ENCODE measurements around the gene RNF115. TPM values are rescaled to one million over a fixed set of nuclear protein-coding genes. Genes with fewer than 3 reads are reported as not detected.

Gene RNF115
- total RNA-seq, 1 experiment from 2014 or later = 9.5 TPM

DNA sequence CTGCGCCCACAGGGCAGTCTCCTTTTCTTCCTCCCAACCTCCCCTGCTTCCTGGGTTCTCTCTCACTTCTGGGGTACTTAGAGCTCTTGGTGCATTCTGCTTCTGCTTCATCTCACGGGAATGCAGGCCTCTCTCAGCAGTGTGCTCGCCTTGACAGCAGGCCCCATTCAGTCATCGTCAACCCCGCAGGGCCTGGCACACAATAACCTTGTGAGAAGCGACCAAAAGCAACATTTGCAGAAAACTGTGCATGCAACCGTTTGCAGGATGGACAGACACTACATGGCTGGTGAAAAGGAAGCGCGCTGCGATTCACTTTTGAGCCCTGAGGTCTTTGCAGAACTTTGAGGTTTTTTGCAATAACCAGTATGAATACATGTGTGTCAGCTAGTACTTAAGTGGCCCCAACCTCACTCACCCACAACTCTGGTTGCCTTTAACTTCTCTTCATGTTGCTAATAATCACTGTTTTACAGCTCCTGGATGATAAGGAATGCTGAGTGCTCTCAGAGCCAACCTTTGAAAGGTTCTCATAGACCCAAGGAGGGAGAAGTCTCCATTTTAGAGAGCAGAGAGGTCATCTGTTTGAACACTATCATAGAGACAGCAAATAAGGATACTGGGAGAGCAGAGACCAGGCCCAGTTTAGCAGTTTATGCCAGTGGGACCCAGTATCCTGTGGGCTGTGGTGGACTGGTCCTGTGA is 107.1 kb downstream of the RNF115 start:
- no peaks in the 10 kb centered on the region for H3K36me3 ChIP-seq (ENCODE audit: control insufficient read depth in 1 of 2, insufficient read depth in 2 of 2, low read length in 2 of 2)
- DNase-seq (ENCODE audit: low read depth, low spot score) (no peak), ATAC-seq (no peak)
- no peaks in the 10 kb centered on the region for H3K79me2 ChIP-seq (ENCODE audit: insufficient read depth, low read length)
- TF ChIP-seq JUND (IDR thresholded peaks at IDR 0.05) = no peak
- no peak for TF ChIP-seq MAX (IDR thresholded peaks at IDR 0.05)
- no peak for TF ChIP-seq SIN3A (IDR thresholded peaks at IDR 0.05; ENCODE audit: low read depth)
- no peak for TF ChIP-seq EZH2phosphoT487 (IDR thresholded peaks at IDR 0.05; ENCODE audit: borderline replicate concordance)
- no peak for TF ChIP-seq ELF1 (IDR thresholded peaks at IDR 0.05; ENCODE audit: borderline replicate concordance, low read depth)
- TF ChIP-seq EGR1 (IDR thresholded peaks at IDR 0.05; ENCODE audit: low read depth) = no peak
- TF ChIP-seq, protein P1, sequence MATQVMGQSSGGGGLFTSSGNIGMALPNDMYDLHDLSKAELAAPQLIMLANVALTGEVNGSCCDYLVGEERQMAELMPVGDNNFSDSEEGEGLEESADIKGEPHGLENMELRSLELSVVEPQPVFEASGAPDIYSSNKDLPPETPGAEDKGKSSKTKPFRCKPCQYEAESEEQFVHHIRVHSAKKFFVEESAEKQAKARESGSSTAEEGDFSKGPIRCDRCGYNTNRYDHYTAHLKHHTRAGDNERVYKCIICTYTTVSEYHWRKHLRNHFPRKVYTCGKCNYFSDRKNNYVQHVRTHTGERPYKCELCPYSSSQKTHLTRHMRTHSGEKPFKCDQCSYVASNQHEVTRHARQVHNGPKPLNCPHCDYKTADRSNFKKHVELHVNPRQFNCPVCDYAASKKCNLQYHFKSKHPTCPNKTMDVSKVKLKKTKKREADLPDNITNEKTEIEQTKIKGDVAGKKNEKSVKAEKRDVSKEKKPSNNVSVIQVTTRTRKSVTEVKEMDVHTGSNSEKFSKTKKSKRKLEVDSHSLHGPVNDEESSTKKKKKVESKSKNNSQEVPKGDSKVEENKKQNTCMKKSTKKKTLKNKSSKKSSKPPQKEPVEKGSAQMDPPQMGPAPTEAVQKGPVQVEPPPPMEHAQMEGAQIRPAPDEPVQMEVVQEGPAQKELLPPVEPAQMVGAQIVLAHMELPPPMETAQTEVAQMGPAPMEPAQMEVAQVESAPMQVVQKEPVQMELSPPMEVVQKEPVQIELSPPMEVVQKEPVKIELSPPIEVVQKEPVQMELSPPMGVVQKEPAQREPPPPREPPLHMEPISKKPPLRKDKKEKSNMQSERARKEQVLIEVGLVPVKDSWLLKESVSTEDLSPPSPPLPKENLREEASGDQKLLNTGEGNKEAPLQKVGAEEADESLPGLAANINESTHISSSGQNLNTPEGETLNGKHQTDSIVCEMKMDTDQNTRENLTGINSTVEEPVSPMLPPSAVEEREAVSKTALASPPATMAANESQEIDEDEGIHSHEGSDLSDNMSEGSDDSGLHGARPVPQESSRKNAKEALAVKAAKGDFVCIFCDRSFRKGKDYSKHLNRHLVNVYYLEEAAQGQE (IDR thresholded peaks at IDR 0.05; ENCODE audit: low read depth) = no peak
- no peak for TF ChIP-seq SRF (IDR thresholded peaks at IDR 0.05; ENCODE audit: low read depth)
- no peak for TF ChIP-seq FOSL1 (IDR thresholded peaks at IDR 0.05; ENCODE audit: low read depth)
- no peak for TF ChIP-seq POLR2AphosphoS5 (IDR thresholded peaks at IDR 0.05; ENCODE audit: low read depth, low read length)
- TF ChIP-seq ZNF274 (IDR thresholded peaks at IDR 0.05; ENCODE audit: low read depth, low read length) = no peak
- no peak for TF ChIP-seq ZFX (IDR thresholded peaks at IDR 0.05)
- no peak for TF ChIP-seq POLR2A (IDR thresholded peaks at IDR 0.05; ENCODE audit: borderline replicate concordance, extremely low read depth, insufficient read depth, insufficient read length)
- no peak for TF ChIP-seq CBX3 (IDR thresholded peaks at IDR 0.05; ENCODE audit: low read depth)
- TF ChIP-seq SP1 (IDR thresholded peaks at IDR 0.05; ENCODE audit: low read depth) = no peak
- H3K4me2 ChIP-seq (ENCODE audit: low read length) = no peak overlapping the region
- CTCF ChIA-PET = no interaction called here
- H3K27ac ChIP-seq (ENCODE audit: low read depth, low read length) = no peak overlapping the region
- intact Hi-C loops (cut with micrococcal nuclease) = no loop called here
- H2AFZ ChIP-seq (ENCODE audit: low read depth, low read length, poor library complexity, severe bottlenecking) = no peak overlapping the region
- no peak overlapping the region for H3K4me3 ChIP-seq (replicated peaks in 1 of 2; ENCODE audit: low read depth in 1 of 2, low read length in 2 of 2)
- no peaks in the 10 kb centered on the region for H4K20me1 ChIP-seq (ENCODE audit: insufficient read depth)
- H3K9ac ChIP-seq (ENCODE audit: low read length) = no peak overlapping the region
- no peaks in the 10 kb centered on the region for H3K9me3 ChIP-seq (ENCODE audit: control insufficient read depth in 1 of 2, insufficient read depth in 1 of 2, low read depth in 1 of 2, low read length in 2 of 2)
- no peaks in the 10 kb centered on the region for H3K27me3 ChIP-seq (ENCODE audit: insufficient read depth, low read length)
- BruUV-seq (replicated peaks) = no TSS peak
- RAD21 ChIA-PET (ENCODE audit: low non-redundant PET in 1 of 2, low total read pairs in 2 of 2, uncharacterized antibody in 2 of 2, unreplicated experiment in 2 of 2) = no interaction called here
- H3K4me1 ChIP-seq (ENCODE audit: control insufficient read depth in 1 of 2, insufficient read depth in 2 of 2, low read length in 2 of 2) = peaks cover 8 to 19% of the 10 kb centered on the region in 2 experiments
- POLR2A ChIA-PET = no interaction called here
- no peaks in the 10 kb centered on the region for H3K9me2 ChIP-seq (ENCODE audit: insufficient read depth)

All from HCT116 (cell line).